HS-5 (cell line): ENCODE data around the gene GID8.

ENCODE experiments used
- DNase-seq: peaks from one replicate; pipeline ENCODE4 v3.0.0-alpha.2; 2012; ENCODE audit warnings: low read depth

Gene GID8

GRCh38 chr20:62943396-62943795 is 5.4 kb downstream of the GID8 start:
- no peak for DNase-seq

DNA sequence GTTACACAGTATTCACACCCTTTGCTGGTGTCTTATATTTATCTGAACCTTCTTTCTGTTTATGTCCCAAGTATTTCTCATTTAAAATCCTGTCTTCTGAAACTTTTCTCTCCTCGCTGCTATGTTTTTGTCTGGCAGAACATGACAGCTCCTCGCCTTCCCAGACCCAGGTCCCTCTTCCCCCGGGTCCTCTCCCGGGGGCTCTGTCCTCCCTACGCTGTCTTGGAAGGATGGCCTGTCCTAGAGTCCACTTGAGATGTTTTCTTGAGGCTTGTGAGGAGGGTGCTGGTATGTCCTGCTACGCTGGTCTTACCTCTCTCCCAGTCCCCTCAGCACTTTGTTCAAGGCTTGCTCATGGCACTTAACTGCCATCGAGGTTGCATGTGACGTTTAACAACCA is 6.2 kb downstream of the GID8 start:
- no peak for DNase-seq

GRCh38 chr20:62944746-62945145 is 6.8 kb downstream of the GID8 start:
- DNase-seq = no peak

GRCh38 chr20:62945771-62946339 is 7.9 kb downstream of the GID8 start:
- no peak for DNase-seq

GRCh38 chr20:62946918-62947317 is 9.0 kb downstream of the GID8 start:
- DNase-seq = no peak

GRCh38 chr20:62947532-62948300 is 9.8 kb downstream of the GID8 start:
- no peak for DNase-seq

GRCh38 chr20:62949153-62949821 is 11.3 kb downstream of the GID8 start:
- DNase-seq = no peak

- no peak for DNase-seq
These were observed 12.0 kb downstream of the GID8 start for GRCh38 chr20:62949962-62950361.

DNA sequence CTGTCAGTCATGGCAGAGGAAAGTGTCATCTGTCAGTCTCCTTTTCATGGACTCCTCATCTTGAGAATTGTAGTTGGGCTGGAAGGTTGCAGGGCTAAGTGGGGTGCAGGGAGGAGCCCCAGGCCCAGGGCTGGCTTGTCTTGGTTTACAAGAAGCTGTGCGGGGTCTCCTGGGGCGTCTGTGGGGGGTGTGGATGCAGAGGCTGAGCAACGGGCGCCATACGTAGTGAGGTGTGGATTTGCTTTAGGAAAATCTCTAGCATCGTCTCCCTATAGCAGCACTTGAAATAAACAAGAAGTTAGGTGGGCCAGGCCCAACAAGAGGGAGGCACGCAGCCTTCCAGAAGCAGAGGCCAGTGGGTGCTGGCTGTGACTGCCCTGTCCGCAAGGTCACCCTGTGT is 12.8 kb downstream of the GID8 start:
- no peak for DNase-seq

DNA sequence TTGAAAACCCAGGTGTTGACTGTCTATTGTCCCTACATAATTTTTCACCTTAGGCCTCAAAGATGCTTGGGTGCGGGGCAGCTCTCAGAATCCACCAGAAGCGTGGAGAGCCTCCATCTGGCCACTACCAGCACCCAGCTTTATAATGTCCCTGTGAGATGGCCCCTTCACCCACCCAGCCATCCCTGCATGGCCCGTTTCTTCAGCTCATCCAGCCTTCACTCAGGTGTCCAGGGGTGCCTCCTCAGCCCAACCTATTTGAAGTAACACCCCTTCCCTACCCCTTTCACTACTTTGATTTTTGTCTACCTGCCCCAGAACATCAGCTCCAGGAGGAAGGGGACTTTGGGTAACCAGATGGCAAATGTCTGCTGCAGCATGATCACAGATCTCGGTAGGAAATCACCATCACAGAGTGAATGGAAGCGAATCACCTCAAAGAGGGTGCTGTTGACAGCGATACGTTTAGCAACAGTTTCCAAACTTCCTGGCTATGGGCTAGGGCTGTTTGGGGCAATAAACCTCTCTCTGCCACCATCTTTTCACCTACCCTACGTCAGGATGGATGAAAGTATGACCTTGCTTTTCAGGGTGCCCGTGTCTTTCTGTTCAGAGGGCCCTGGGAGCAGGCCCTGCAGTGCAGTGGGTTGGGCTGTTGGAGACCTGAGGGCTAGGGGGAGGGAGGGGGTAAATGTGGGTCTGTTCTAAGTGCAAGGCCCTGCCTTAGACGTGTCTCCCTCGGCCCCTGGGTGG is 13.4 kb downstream of the GID8 start:
- no peak for DNase-seq

DNA sequence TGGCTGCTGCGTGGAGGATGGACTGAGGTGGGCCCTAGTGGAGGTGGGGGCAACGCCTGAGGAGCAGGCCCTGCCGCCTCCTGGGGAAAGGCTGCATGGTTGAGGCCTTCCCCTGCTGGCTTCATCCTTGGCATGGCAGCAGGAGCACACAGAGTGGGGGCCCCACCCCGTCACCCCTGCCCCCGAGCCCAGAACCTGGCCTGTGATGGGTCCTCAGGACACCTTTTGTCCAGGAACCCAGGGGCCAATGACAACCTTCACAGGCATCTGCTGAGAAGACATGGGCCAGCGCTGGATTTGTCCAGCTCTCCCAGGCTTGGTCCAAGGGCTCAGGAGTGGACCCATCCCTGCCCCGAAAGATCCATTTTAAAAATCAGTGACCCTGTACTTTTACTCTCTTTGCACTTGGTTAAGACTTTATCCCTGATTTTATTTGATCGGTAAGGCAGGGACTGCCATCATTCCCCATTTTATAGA is 14.0 kb downstream of the GID8 start:
- DNase-seq = no peak

DNA sequence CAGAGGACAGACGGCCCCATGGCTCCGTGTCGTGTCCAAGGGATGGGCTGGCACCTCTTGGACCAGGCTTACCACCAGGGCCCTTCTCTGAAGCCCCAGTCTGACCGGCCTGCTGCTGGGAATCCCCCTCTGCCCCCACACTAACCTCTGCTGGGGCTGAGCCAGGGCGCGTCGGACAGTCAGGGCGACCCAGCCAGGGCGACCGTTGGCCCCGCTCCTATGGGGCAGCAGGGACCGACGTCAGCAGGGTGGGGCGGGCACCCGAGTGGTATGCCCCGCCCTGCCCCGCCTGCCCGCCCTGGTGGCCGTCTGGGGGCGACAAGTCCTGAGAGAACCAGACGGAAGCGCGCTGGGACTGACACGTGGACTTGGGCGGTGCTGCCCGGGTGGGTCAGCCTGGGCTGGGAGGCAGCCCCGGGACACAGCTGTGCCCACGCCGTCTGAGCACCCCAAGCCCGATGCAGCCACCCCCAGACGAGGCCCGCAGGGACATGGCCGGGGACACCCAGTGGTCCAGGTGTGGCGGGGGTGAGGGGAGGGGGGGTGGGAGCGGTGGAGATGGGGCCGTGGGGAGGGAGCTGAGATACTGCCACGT is 14.5 kb downstream of the GID8 start, which contains the start of gene SLC17A9:
Gene SLC17A9, plus strand, starts transcription at position 337 of the 595 bp plus-strand sequence. Its CDS starts 122 bp downstream, at position 459.
- no peak for DNase-seq

DNA sequence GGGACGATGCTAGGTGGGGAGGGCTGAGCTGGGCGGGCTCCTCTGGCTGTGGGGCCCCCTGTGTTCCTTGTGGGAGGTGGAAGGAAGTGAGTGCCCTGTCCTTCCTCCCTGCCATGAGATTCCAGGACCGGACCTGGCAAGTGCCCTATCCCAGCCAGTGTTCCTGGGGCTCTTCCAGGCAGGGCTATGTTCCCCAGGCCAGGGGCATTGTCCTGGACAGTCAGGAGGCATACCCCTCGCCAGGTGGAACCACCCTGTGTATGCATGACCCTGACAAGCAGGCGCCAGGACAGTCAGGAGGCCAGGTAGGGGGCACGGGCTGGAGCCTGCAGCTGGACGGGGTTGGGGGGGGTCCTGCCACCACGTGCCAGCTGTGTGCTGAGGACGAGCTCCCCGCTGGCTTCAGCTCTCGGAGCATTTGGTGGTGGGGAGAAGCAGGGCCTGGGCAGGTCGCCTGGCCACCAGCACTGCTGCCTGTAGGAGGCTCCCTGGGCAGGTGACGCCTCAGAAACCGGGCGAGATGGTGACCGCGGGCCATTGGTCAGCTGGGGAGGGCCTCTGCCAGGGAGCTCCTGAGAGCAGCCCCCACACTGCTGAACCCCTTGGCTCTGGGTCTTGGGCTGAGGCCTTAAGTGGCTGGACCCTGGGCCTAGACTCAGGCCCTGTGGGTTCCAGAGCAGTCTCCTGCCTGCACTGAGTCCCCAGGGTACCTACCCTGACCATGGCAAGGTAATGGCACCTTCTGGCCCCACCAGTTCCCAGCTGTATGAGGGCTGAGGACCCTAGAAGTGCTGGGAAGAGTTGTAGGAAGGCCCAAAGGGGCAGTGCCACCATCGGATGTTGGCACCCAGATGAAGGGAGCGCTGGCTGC is 15.3 kb downstream of the GID8 start:
- no peak for DNase-seq

- DNase-seq = no peak
These were observed 16.1 kb downstream of the GID8 start for GRCh38 chr20:62953839-62954703.

- no peak for DNase-seq
These were observed 17.8 kb downstream of the GID8 start for GRCh38 chr20:62955519-62956386.

DNA sequence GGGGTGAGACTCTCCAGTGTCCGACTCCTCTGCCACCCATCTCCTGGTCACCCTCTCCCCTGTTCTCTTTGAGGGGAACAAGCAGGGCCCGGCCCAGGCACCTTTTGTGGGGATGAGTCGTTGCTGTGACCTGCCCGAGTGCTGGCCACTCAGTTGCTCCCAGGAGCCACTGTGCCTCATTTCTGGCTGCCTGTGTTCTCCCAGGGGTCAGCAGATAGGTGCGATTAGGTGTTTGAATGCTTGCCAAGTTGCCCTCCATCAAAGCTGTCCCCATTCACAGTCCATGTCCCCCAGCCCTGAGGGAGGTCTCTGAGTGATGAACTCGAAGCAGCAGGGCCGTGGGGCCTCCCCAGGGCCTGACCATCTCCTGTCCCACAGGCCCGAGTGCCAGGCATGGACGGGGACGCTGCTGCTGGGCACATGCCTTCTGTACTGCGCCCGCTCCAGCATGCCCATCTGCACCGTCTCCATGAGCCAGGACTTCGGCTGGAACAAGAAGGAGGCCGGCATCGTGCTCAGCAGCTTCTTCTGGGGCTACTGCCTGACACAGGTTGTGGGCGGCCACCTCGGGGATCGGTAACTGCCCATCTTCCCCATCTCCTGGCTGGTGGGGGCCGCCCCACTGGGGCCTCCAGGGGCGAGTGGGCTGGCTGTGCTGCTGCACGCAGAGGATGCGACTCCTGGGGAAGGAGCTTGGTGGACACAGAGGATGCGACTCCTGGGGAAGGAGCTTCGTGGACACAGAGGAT is 18.6 kb downstream of the GID8 start:
- no peak for DNase-seq

DNA sequence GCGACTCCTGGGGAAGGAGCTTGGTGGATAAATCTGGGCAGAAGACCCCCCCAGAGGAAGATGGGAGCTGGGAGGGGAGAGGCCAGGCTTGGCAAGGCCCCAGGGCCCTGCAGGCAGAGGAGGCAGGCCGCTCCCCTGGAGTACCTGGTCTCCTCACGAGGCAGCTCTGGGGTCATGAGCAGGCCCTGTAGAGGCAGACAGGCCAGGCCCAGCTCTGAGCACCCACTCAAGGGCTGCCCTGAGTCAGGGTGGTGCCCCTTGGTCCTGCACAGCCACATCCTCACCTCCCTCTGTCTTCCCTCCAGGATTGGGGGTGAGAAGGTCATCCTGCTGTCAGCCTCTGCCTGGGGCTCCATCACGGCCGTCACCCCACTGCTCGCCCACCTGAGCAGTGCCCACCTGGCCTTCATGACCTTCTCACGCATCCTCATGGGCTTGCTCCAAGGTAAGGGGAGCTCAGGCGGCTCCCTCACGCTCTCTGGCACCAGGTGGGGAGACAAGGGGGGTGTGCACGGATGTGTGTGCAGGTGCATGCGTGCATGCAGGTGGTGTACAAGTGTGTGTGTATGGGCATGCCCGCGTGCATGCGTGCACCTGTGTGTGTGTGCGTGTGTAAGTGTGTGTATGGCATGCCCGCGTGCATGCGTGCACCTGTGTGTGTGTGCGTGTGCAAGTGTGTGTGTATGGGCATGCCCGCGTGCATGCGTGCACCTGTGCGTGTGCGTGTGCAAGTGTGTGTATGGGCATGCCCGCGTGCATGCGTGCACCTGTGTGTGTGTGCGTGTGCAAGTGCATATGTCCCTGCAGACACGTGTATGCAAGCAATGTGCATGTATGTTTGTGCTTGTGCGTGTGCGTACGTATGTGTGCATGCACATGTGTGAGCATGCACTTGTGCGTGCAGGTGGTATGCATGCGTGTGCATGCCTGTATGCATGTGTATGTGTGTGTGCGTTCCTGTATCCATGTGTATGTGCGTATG is 19.5 kb downstream of the GID8 start:
- DNase-seq = no peak
